IPS-NIHi11 (cell line): ENCODE data around the gene DOCK3.
"Not testable (repeated sequence)": the region's sequence is repeated elsewhere in the genome, so short reads cannot be mapped to it uniquely, and the experiment has no call there.

Experiments used
- DNase-seq: peaks from one replicate; pipeline ENCODE4 v3.0.0; 2012; ENCODE audit warnings: mixed read lengths, low spot score

Gene DOCK3

DNA sequence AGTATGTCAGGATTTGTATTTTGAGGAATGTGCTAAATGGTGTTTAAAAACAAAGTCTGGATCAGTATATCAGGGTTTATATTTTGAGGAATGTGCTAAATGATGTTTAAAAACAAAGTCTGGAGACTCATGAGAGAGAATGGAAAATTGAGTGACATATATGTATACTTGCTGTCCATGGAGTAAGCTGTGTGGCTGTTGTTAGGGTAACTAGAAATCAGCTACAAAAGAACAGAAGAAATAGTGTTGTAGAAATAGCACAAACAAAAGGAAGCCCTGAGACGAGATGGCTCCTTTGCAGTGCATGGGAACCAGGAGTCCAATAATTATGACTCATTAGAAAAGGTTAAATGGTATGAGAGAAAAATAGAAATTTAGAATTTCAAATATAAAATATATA is 427.7 kb downstream of the DOCK3 start:
- DNase-seq: no peak

- no peak for DNase-seq
These were observed 431.6 kb downstream of the DOCK3 start for GRCh38 chr3:51106242-51106876.

- DNase-seq: no peak
These were observed 435.9 kb downstream of the DOCK3 start for GRCh38 chr3:51110586-51110985.

GRCh38 chr3:51122944-51123343 is 448.2 kb downstream of the DOCK3 start:
- no peak for DNase-seq

DNA sequence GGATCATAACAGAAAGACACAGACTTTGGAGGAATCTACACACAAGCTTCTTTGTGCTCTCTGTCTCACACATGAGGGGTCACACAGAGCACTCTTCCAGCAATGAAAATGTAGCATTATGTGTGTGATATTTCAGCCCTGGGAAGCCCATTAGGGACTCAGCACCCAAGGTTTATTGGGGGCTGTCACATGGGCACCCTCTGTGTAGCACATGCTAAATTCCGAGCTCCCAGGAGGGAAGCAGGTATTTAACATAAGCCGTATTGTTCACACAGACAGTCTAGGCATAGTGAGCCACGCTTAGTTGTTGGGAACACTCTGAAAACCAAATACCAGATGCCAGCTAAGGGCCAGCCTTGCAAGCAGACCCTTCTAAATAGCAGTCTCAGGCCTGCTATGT is 448.8 kb downstream of the DOCK3 start:
- no peak for DNase-seq

DNA sequence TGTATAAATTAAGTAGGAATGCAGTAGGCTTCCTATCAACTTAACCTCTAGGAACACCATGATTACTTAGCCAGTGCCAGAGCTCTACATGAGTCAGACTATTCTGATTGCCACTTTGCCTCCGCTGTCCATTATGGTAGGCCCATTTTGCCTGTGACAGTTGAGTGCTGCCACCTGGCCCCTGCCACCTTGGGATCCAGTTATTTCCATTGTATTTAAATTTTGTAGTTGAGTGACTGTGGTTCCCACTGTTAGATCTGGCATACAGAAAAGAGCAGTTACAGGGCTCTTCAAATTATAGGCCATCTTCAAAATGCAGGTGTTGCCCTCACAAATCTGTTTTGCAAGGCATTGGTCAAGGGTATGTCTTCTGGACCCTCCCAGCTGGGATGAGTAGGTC is 456.9 kb downstream of the DOCK3 start:
- not testable (repeated sequence) for DNase-seq

DNA sequence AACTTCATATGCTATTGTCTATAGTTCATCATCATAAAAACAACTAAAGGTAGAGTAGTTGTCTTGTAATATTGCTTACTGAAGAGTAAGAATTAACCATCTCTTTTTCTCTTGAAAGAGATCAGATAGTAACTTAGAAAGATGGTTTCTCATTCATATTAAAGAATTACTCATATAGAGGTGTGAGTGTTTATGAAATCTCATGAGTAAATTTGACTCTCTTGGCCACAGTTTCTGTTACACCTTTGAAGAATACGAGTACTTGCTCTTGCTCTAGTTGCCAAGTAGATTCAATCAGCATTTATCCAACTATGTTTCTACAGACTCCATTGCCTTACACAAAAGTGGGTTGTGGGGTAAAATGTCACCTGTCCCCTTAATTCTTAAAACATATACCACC is 463.0 kb downstream of the DOCK3 start:
- DNase-seq: no peak

DNA sequence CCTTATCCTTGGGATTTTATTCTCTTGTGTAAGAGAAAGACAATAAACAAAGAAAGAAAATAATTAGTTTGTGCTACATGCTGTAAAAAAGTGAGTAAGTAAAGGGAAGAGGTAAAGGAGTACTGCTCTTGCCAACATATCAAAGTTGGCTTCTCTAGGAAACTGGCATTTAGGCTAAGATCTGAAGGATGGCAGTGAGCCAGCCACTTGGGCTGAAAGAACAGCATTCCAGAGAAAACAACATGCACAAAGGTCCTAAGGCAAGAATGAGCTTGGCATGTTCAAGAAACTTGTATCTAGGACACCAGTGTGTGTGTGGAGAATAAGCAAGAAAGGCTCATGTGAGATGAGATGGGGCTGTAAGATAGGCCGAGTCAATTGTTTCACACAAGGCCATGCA is 464.9 kb downstream of the DOCK3 start:
- no peak for DNase-seq

- no peak for DNase-seq
These were observed 466.8 kb downstream of the DOCK3 start for GRCh38 chr3:51141573-51141972.

- no peak for DNase-seq
These were observed 471.3 kb downstream of the DOCK3 start for GRCh38 chr3:51145811-51146585.

- DNase-seq: no peak
These were observed 472.1 kb downstream of the DOCK3 start for GRCh38 chr3:51146781-51147180.

DNA sequence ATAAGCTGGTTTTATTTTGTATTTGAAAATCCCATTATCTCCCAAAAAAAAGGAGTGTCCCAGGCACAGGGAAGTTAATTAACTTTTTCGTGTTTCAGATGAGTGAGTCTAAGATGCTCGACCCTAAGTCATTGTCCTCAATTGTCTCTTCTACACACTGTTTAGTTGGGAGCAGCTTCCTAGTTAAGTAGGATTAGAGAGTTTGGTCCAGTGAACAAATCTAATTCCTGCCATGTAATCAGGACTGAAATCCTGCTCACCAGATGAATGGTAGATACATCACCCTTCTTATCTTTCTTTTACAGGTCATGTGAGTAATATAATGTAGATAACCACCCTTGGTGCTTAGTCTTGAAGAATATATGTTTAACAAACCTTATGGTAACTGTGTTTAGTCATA is 481.4 kb downstream of the DOCK3 start:
- no peak for DNase-seq

- DNase-seq: no peak
These were observed 488.3 kb downstream of the DOCK3 start for GRCh38 chr3:51163051-51163450.

DNA sequence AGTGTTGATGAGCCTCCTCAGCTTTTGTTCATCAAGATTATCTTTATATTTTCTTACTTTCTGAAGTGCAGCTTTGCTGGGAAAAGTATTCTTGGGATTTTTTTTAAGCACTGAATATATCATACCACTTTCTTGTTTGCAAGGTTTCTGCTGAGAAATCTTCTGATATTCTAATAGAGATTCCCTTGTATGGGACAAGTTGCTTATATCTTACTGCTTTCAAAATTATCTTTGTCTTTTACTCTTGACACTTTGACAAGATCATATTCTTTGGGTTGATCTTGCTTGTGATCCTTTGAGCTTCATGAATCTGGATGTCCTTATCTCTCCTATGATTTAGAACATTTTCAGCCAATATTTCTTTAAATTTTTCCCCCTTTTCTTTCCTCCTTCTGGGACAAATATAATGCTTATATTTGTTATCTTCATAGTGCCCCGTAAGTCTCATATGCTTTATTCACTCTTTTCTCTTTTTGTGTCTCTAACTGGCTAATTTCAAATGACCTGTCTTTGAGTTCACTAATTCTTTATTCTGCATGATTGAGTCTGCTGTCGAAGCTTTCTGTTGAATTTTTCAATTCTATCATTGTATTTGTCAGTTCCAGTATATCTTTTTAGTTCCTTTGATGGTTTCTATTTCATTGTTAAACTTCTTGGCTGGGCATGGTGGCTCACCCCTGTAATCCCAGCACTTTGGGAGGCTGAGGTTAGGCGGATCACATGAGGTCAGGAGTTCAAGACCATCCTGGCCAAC is 499.0 kb downstream of the DOCK3 start:
- no peak for DNase-seq

- no peak for DNase-seq
These were observed 502.2 kb downstream of the DOCK3 start for GRCh38 chr3:51176923-51177322.

DNA sequence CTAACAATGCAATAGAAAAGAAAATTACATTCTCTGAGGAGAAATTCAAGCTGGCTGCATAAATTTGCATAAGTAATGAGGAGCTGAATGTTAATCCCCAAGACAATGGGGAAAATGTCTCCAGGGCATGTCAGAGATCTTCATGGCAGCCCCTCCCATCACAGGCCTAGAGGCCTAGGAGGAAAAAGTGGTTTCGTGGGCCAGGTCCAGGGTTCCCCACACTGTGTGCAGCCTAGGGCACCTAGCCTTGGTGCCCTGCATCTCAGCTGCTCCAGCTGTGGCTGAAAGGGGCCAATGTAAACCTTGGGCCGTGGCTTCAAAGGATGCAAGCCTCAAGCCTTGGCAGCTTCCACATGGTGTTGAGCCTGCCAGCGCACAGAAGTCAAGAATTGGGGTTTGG is 511.7 kb downstream of the DOCK3 start:
- DNase-seq: not testable (repeated sequence)

- DNase-seq: no peak
These were observed 515.5 kb downstream of the DOCK3 start for GRCh38 chr3:51190199-51190598.

DNA sequence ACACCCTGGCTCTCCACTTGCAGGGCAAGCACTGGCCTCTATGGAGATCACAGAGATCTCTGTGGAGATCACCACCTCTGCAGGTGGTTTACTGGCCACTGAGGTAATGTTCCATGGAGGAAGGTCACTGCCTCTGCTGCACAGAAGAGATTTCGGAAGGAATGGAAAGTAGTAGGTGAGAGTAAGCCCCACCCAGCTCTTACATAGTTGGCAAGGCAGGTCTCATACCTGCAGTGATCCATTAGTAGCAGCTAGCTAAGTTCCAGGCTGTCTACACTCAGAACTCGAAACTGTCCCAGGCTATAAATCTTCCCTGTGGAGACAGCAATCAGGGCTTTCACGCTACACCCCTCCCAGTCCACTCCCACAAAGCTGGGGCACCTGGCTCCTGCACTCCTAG is 516.1 kb downstream of the DOCK3 start:
- DNase-seq: no peak

DNA sequence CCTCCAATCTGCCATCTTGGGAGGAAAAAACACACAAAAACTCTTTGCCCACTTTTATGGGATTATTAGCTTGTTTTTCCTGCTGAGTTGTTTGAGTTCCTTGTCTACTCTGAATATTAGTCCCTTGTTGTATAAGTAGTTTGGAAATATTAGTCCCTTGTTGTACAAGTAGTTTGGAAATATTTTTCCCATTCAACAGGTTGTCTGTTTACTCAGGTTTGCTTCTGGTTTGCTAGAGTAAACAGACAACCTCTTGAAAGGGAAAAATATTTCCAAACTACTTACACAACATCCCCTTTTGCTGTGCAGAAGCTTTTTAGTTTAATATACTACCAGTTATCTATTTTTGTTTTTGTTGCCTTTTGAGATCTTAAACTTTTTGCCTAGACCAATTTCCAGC is 517.0 kb downstream of the DOCK3 start:
- no peak for DNase-seq

DNA sequence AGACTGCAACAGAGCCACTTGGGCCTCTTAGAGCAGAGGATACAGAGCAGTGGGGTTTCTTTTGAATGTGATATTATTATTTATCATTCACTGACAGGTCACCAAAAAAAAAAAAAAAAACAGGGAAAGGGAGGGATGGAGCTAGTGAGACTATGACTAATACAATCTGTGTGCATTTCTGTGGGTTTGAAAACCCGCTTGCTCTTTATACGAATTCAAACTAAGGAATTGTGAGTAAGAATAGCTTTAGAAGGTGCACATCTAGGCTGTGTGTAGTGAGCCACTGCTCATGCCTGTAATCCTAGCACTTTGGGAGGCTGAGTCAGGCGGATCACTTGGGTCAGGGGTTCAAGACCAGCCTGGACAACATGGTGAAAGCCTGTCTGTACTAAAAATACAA is 523.8 kb downstream of the DOCK3 start:
- no peak for DNase-seq

DNA sequence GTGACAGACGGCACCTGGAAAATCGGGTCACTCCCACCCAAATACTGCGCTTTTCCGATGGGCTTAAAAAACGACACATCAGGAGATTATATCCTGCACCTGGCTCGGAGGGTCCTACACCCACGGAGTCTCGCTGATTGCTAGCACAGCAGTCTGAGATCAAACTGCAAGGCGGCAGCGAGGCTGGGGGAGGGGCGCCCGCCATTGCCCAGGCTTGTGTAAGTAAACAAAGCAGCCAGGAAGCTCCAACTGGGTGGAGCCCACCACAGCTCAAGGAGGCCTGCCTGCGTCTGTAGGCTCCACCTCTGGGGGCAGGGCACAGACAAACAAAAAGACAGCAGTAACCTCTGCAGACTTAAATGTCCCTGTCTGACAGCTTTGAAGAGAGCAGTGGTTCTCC is 524.6 kb downstream of the DOCK3 start:
- DNase-seq: not testable (repeated sequence)

DNA sequence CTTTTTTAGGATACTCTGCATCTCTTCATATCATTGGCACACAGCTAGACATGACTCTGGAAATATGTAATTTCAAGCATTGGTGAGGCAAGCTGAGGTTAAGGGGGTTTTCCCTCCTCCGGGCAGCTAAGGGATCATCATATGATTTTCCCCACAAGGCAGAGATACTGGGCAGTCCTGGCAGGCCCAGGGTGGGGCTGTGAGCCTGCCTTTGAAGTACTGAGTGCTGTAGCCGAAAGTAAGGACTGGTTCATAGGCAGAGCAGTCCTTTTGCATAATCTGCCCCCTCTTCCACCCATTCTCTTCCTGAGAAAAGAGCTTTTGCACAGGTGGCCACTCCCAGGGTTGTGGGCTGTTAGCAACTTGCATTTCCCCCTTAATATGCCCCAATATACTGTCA is 541.6 kb downstream of the DOCK3 start:
- DNase-seq: no peak

- DNase-seq: no peak
These were observed 547.2 kb downstream of the DOCK3 start for GRCh38 chr3:51221959-51222358.
